SK-N-MC (cell line): ENCODE results near the gene LRPAP1.
"Not testable (repeated sequence)": the region's sequence is repeated elsewhere in the genome, so short reads cannot be mapped to it uniquely, and the experiment has no call there.

ENCODE experiments used
- DNase-seq: peaks from one replicate; pipeline ENCODE4 v3.0.0-alpha.2; 2011; ENCODE audit warnings: low read depth, low spot score
- H3K27ac ChIP-seq: fragments of 200-600 bp; sonication (generic); 2 replicates; pipeline ENCODE4 v1.5.1; 2016; ENCODE audit warnings: mixed run types
- H3K36me3 ChIP-seq: fragments of 200-600 bp; sonication (generic); 2 replicates; pipeline ENCODE4 v1.6.1; 2017; ENCODE audit warnings: antibody characterized with exemption, low read length, mixed read lengths; ENCODE audit not compliant: insufficient read depth
- H3K4me3 ChIP-seq: fragments of 200-600 bp; sonication (generic); 2 replicates; pipeline ENCODE4 v1.5.1; 2016
- H3K9ac ChIP-seq: fragments of 200-600 bp; sonication (generic); 2 replicates; pipeline ENCODE4 v1.8.0; 2017; ENCODE audit warnings: mixed run types, mixed read lengths; ENCODE audit not compliant: insufficient read length
- H3K9me3 ChIP-seq: fragments of 200-600 bp; sonication (generic); 2 replicates; pipeline ENCODE4 v1.6.1; 2017; ENCODE audit warnings: low read depth, mild to moderate bottlenecking, antibody characterized with exemption, low read length, moderate library complexity, mixed read lengths
- EZH2 ChIP-seq: fragments of 200-600 bp; sonication (generic); IDR thresholded peaks from one replicate; pipeline ENCODE4 v1.6.1; 2017; ENCODE audit warnings: antibody characterized with exemption
- POLR2AphosphoS5 ChIP-seq: IDR thresholded peaks from 2 replicates; pipeline ENCODE4 v1.6.1; 2012; ENCODE audit warnings: mild to moderate bottlenecking, low read depth, low read length, borderline replicate concordance

The LRPAP1 gene, protein sequence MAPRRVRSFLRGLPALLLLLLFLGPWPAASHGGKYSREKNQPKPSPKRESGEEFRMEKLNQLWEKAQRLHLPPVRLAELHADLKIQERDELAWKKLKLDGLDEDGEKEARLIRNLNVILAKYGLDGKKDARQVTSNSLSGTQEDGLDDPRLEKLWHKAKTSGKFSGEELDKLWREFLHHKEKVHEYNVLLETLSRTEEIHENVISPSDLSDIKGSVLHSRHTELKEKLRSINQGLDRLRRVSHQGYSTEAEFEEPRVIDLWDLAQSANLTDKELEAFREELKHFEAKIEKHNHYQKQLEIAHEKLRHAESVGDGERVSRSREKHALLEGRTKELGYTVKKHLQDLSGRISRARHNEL

DNA sequence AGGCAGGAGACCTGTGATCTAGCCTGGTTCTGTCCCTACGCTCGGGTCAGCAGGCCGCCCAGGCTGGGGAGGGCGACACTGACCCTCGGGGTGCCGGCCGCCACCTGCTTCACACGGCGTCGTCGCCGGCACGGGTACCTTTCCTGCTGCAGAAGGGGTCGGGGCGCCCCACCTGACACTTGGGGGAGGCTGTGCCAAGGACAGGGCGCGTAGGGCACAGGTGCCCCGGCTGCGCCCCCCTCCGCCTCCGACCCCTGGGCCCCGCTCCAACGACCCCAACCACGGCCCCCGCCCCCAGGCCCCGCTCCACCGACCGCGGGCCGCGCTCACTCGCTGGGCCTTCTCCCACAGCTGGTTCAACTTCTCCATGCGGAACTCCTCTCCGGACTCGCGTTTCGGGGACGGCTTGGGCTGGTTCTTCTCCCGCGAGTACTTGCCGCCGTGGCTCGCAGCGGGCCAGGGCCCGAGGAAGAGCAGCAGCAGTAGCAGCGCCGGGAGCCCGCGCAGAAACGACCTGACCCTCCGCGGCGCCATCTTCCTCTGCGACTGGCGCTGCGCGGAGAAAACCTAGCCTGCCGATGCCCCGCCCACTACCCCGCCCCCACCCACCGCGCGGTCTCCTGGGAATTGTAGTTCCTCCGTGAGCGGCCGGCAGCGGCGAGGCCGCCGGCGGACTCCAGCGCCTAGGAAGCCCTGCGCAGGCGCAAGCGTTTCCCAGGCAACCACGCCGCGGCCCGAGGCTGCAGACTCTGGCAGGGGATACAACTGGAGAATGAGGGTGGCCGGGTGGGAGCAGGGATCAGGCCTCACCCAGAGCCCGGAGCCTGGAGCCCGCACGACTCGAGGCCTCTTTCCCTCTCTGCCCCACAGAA is at the start of gene LRPAP1:
LRPAP1 (minus strand) TSS at position 544 of the 872 bp plus-strand sequence; CDS start at position 534, 10 bp downstream.
- peak within 1 kb of the TSS; percentile 97 for H3K4me3 ChIP-seq
- DNase-seq: peak; percentile 8
- no peaks in the 10 kb centered on the region for H3K36me3 ChIP-seq
- no peak within 1 kb of the TSS for H3K27ac ChIP-seq
- peak within 1 kb of the TSS; percentile 92 for H3K9ac ChIP-seq
- H3K9me3 ChIP-seq: no peaks in the 10 kb centered on the region
- TF ChIP-seq EZH2 (no peak), POLR2AphosphoS5 (peak; percentile 95)

DNA sequence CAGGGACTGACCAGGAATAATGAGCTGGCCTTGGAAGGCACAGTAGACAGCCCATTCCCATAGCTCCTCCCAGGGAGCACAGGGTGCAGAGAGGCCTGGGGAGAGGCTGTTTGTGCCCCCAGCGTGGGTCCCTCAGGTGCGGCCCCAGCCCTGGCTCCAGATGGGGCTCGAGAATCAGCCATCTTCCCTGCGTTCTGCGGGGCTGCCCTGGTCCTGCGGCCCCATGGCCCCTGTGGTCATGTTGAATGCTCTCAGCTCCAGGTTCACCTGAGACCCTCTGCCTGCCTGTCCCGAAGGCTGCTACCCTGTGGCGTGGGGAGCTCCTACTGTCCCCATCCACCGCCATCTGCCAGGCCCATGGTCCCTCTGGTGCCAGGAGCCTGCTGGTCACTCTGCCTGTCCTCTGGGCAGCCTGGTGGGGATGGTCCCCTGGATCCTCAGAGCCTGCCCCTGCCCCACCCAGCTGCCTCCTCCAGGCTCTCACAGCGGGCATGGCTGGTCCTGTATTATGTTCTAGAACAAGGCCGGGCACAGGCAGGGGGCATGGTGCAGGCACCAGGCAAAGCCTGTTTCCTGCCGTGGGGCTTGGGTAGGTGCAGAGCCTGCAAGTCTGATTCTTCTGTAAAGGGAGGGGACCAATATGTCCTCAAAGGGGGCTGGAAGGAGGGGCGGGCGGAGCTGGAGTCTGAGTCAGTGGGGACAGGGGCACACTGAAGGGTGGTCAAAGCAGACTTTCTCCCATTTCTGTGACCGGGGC is 49.3 kb upstream of the LRPAP1 start:
- not testable (repeated sequence) for H3K9ac ChIP-seq, H3K9me3 ChIP-seq, DNase-seq, H3K27ac ChIP-seq, H3K4me3 ChIP-seq, H3K36me3 ChIP-seq

DNA sequence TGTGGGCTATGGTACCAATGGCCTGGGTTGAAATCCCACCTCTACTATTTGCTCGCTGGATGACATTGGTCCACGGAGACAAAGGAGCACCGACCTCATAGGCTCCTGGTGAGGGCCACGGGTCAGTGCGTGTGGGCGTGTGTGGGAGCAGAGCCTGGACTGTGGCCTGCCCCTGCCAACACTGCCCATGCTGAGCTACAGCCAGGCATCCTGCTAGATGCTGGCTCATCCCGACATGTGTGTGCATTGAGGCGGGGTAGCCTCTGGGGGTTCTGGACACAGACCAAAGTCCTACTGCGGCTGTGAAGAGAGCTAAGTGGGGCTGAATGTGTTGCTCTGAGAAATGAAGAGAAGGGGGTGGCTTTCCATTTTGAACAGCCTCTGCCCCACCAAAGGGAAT is 48.6 kb upstream of the LRPAP1 start:
- H3K9me3 ChIP-seq, H3K9ac ChIP-seq, H3K27ac ChIP-seq, H3K4me3 ChIP-seq, DNase-seq, H3K36me3 ChIP-seq: not testable (repeated sequence)

DNA sequence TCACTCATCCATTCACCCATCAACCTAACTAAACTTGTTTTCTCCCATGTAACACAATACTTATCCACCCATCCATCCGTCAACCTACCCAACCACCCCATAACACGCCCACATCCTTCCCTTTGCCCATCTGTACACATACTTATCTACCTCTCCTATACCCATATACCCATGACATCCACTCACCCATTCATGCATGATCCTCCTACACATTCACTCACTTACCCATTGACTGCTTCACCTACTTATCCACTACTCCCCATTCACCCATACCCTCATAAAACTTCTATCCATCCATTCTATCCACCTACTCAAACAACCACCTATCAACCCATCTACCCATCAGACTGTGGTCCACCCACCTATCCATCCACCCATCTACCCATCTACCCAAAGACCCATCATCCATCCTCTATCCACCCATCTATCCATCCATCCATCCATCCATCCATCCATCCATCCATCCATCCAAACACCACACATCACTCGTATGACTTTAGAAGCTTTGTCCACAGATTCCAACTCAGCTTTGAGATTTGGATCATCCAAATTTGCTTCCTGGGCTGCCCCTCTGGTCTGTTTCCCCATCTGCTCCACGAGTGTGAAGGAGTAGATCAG is 46.4 kb upstream of the LRPAP1 start:
- H3K4me3 ChIP-seq, H3K9ac ChIP-seq, H3K36me3 ChIP-seq, DNase-seq, H3K27ac ChIP-seq, H3K9me3 ChIP-seq: not testable (repeated sequence)

DNA sequence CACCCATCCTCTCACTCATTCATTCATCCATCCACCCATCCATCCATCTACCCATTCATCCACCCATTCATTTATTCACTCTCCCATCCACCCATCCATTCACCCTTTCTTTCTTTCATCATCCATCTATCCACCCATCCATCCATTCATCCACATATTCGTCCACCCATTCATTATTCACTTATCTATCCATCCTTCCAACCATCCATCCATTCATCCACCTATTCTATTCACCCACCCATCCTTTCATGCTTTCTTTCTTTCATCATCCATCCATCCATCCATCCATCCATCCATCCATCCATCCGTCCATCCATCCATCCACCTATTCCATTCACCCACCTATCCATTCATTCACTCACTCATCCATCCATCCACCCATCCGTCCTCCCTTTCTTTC is 45.8 kb upstream of the LRPAP1 start:
- not testable (repeated sequence) for H3K9ac ChIP-seq, H3K36me3 ChIP-seq, H3K4me3 ChIP-seq, H3K27ac ChIP-seq, DNase-seq, H3K9me3 ChIP-seq

DNA sequence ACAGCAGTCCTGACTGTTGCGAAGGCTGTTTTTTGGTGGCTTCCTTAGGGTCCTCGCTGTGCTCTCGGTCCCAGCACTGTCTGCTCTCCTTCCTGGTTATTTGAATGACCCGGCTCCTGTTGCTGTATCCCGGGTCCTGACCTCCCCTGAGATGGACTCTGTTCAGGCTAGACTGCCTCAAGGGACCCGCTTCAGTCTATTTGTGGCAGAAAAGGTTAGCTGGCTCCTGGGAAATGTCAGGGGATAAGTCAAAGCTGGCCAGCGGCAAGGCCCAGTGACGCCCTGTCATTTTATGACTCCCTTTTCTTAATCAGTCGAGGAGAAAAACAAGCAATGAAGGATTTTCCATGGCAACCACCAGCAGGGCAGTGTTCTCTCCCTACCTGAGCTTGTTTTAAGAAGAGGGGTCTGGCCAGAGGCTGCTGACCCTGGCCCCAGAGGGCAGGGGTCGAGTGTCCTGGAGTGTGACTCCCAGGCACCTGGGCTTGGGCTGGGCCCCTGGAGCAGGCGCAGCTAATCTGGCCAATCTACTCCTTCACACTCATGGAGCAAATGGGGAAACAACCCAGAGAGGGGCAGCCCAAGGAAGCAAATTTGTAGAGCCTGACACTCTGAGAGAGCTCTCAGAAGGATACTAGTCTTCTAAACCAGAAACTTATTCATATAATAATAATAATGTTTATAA is 45.1 kb upstream of the LRPAP1 start:
- H3K36me3 ChIP-seq, H3K9me3 ChIP-seq, H3K27ac ChIP-seq, DNase-seq, H3K9ac ChIP-seq, H3K4me3 ChIP-seq: not testable (repeated sequence)

DNA sequence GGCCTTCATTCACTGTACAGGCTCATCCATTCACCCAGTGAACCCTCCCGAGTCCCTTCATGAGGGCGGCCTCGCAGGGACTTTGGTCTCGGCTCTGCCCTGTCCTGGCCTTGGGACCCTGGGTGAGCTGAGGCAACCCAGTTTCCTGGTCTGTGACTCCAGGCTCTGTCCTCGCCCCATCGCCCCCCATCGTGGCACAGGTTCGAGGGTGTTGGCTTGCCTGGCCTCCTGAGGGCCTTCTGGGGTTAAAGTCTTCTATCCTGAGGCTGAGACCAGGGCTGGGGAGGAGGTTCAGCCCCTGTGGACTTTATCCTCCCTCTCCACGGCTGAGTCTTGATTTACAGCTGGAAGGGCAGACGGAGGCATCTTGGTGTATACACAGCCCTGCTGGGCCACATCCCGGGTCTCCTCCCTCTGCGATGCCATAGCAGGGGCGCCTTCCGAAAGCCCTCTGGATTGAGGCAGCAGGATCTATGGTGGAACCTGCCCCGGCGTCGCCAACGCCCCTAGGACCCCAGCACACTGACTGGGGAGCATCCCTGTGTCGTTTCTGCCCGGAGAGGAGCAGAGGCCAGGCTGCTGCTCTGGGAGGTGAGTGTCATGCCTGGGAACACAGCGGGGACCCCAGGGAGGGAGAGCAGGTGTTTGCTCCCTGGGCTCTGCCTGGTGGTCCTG is 44.4 kb upstream of the LRPAP1 start:
- H3K27ac ChIP-seq, DNase-seq, H3K4me3 ChIP-seq, H3K36me3 ChIP-seq, H3K9me3 ChIP-seq, H3K9ac ChIP-seq: not testable (repeated sequence)

DNA sequence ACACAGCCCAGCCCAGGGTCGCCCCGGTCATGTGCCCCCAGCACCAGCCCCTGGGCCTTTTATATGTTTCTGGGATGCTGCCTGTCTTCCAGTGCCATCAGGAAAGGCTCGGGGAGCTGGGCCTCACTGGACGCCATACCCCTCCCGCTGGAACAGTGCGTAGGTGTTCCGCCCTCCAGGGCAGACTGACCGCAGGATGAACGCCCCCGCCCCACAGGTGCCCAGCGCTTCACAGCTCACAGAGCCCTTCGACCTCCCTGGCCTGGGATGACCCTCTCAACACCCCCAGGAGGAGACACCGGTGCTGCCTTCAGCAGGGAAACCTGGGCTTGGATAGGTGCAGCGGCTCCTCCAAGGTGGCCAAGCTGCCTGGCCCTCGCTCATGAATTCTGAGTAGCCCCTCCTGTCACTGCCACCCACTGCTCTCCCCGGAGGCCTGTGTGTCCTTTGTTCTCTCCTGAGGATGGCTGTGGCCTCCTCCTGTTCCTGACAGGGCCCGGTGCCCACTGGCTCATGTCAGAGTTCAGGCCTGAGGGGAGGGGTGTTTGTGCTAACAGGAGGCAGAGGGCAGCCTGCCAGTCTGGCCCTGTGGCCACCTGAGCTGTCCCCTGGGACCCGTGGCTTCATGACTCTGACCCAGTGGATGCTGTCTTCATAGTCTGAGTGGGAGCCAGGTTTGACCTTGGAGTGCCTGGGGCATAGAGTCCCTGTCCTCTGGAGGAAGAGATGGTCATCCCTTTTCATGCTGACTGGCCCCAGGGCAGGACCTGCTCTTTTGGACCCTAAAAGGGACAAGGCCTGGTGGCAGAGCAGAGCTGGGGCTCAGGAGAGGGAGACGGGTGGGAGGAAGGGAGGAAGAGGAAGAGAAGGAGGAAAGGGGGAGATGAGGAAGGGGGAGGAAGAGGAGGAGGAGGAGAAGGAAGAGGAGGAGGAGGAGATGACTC is 43.5 kb upstream of the LRPAP1 start:
- H3K9me3 ChIP-seq, DNase-seq: not testable (repeated sequence)

DNA sequence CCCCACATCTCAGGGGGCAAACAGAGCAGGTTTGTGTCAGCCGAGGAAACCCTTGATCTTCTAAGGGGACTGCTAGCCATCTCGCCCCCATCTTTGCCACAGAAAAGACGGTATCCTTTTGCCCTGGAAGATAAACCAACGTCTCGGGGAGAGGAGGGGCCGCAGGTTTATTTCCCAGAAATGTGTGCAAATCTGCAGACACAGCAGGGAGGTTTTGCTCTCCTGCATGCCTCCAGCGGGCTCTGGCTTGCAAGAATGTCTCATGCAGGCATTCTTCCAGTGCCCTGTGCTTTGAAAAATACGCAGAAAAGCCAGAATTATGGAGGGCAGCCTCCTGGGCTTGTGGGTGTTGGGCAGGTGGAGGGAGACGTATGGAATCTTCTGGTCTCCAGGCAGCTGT is 42.6 kb upstream of the LRPAP1 start:
- DNase-seq, H3K27ac ChIP-seq, H3K9me3 ChIP-seq, H3K9ac ChIP-seq, H3K36me3 ChIP-seq, H3K4me3 ChIP-seq: not testable (repeated sequence)

More for the DNA sequence above, 43.5 kb upstream of the LRPAP1 start:
- H3K36me3 ChIP-seq, H3K27ac ChIP-seq, H3K9ac ChIP-seq, H3K4me3 ChIP-seq: not testable (repeated sequence)

DNA sequence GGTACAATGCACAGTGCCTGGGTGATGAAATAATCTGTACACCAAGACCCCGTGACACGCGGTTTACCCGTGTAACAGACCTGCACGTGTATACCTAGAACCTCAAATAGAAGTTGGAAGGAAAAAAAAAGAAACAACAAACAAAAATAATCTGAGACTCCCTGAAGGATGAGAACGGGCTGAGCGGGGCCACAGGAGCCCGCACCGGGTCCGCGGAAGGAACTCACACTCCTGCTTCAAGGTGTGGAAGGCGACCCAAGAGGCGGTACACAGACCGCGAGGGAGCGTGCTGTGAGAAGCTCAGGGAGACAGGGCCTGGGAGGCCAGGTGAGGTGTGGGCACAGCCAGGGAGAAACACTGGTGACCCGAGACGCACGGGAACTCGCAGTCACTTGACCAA is 42.1 kb upstream of the LRPAP1 start:
- not testable (repeated sequence) for H3K9me3 ChIP-seq, DNase-seq, H3K27ac ChIP-seq, H3K9ac ChIP-seq, H3K4me3 ChIP-seq, H3K36me3 ChIP-seq
